Ishikawa (cell line): ENCODE data around the gene FOXA3.

Experiments
- CEBPB ChIP-seq: IDR thresholded peaks from 2 replicates; pipeline ENCODE4 v1.6.1; 2012
- EP300 ChIP-seq: IDR thresholded peaks from 2 replicates; pipeline ENCODE4 v1.6.1; 2012; ENCODE audit warnings: borderline replicate concordance
- FOXM1 ChIP-seq: IDR thresholded peaks from 2 replicates; pipeline ENCODE4 v1.6.1; 2012; ENCODE audit warnings: low read depth, borderline replicate concordance
- NFIC ChIP-seq: IDR thresholded peaks from 2 replicates; pipeline ENCODE4 v1.6.1; 2012
- RAD21 ChIP-seq: IDR thresholded peaks from 2 replicates; pipeline ENCODE4 v1.6.1; 2012; ENCODE audit warnings: low read depth
- TAF1 ChIP-seq: IDR thresholded peaks from 2 replicates; pipeline ENCODE4 v1.6.1; 2012; ENCODE audit warnings: low read depth, mild to moderate bottlenecking
- TEAD4 ChIP-seq: IDR thresholded peaks from 2 replicates; pipeline ENCODE4 v1.6.1; 2012
- YY1 ChIP-seq: IDR thresholded peaks from 2 replicates; pipeline ENCODE4 v1.6.1; 2012; ENCODE audit warnings: low read depth
- ZBTB7A ChIP-seq: IDR thresholded peaks from 2 replicates; pipeline ENCODE4 v1.6.1; 2012; ENCODE audit warnings: low read depth
- TF ChIP-seq, protein P1 (sequence below): IDR thresholded peaks from 2 replicates; pipeline ENCODE4 v1.6.1; 2012; ENCODE audit warnings: low read depth, mild to moderate bottlenecking
- TF ChIP-seq, protein P2 (sequence below): IDR thresholded peaks from 2 replicates; pipeline ENCODE4 v1.6.1; 2012
- TF ChIP-seq, protein P3 (sequence below): IDR thresholded peaks from 2 replicates; pipeline ENCODE4 v1.6.1; 2012

DNA sequence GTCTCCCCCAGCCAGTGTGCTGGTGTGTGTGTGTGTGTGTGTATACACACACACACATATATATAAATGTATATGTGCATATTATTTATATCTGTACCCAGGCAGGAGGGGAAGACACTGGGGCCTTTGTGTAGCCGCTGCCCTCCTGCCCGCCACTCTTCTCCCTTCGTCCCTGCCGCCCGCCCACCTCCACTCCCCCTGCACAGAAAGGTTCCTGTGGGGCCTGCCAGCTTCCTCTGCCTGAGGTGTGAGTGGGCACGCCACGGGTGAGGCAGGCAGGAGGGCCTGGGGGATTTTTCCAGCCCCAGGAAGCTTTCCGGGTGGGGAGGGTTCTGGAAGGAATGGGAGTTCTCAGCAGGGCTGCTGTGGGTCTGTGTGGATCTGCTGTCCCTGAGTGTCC is 14.9 kb downstream of the FOXA3 start:
- TF ChIP-seq, protein P1, sequence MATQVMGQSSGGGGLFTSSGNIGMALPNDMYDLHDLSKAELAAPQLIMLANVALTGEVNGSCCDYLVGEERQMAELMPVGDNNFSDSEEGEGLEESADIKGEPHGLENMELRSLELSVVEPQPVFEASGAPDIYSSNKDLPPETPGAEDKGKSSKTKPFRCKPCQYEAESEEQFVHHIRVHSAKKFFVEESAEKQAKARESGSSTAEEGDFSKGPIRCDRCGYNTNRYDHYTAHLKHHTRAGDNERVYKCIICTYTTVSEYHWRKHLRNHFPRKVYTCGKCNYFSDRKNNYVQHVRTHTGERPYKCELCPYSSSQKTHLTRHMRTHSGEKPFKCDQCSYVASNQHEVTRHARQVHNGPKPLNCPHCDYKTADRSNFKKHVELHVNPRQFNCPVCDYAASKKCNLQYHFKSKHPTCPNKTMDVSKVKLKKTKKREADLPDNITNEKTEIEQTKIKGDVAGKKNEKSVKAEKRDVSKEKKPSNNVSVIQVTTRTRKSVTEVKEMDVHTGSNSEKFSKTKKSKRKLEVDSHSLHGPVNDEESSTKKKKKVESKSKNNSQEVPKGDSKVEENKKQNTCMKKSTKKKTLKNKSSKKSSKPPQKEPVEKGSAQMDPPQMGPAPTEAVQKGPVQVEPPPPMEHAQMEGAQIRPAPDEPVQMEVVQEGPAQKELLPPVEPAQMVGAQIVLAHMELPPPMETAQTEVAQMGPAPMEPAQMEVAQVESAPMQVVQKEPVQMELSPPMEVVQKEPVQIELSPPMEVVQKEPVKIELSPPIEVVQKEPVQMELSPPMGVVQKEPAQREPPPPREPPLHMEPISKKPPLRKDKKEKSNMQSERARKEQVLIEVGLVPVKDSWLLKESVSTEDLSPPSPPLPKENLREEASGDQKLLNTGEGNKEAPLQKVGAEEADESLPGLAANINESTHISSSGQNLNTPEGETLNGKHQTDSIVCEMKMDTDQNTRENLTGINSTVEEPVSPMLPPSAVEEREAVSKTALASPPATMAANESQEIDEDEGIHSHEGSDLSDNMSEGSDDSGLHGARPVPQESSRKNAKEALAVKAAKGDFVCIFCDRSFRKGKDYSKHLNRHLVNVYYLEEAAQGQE: no peak
- TF ChIP-seq TAF1: no peak
- TF ChIP-seq EP300: no peak
- no peak for TF ChIP-seq TEAD4
- TF ChIP-seq, protein P2, sequence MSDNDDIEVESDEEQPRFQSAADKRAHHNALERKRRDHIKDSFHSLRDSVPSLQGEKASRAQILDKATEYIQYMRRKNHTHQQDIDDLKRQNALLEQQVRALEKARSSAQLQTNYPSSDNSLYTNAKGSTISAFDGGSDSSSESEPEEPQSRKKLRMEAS: no peak
- TF ChIP-seq CEBPB: no peak
- no peak for TF ChIP-seq RAD21
- TF ChIP-seq FOXM1: no peak
- TF ChIP-seq, protein P3, sequence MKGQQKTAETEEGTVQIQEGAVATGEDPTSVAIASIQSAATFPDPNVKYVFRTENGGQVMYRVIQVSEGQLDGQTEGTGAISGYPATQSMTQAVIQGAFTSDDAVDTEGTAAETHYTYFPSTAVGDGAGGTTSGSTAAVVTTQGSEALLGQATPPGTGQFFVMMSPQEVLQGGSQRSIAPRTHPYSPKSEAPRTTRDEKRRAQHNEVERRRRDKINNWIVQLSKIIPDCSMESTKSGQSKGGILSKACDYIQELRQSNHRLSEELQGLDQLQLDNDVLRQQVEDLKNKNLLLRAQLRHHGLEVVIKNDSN: no peak
- TF ChIP-seq ZBTB7A: no peak
- no peak for TF ChIP-seq YY1
- TF ChIP-seq NFIC: no peak
